GM15510 (cell line): ENCODE results near the gene TAS2R60.

Experiments
- POLR2A ChIP-seq: IDR thresholded peaks from 3 replicates; pipeline ENCODE4 v1.6.1; 2011; ENCODE audit warnings: borderline replicate concordance; ENCODE audit not compliant: insufficient read length; ENCODE audit errors: extremely low read depth

TAS2R60 gene

DNA sequence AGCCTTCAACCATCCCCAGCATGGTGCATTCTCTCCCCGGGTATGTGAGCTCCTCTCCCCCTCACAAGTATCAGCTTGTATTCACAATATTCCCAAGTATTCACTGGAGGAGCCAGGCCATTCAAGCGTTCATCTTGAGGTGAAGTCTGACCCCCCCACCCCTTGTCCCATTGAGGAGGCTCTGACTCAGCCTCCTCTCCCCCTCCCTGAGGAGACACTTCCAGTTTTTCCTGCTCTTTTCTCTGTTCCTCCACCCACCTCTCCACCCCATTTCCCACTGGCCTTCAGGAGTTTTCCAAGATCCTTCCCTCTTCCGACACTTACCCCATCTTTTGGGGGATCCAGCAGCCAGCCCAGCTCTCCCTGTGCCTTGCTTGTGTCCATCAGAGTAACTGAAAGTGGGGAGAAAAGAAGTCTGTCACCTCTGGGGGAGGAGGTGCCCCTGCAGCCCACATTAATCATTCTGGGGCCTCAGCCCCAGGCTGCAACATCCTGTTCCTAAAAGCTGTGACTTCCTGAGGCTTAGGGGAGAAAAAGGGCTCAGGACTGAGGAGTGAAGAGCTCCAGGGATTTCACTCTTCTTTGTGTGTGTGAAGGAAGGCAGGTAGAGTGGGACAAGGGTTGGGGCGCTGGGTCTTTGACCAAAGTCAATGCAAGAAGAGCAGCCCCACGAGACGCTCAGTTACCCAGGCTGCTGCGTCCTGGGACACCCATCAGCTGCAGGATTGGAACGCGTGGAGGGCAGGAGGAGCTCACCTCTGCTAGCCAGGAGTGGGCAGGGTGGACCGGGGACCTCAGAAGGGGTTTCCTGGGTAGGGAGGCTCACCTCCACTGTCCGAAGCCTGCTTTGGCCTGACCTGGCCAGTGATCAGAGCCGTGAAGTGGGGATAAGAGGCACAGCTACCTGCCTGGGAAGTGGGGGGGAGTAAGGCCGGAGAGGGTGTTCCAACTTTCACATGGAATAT, 35.7 kb upstream of the TAS2R60 start:
- no peak for TF ChIP-seq POLR2A

DNA sequence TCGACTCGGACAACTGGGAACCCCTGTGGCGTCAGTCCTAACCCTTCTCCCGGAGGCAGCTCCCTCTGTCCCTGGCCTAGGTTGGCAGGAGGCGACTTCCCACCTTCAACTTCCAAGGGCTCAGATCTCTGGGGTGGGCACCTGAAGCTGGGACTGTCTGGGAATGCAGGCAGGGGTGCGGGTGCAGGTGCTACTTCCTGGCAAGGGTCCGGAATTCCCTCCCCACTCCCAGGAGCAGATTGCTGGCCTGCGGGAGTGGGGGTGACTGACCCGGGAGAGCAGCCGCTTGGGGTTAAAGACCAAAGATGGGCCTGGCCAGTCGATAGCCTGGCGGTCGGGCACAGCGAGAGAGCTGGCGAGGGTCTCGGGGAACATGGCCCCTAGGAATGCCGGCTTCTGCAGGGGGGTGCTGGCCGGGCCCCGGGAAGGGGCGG, 35.0 kb upstream of the TAS2R60 start:
- TF ChIP-seq POLR2A = no peak

DNA sequence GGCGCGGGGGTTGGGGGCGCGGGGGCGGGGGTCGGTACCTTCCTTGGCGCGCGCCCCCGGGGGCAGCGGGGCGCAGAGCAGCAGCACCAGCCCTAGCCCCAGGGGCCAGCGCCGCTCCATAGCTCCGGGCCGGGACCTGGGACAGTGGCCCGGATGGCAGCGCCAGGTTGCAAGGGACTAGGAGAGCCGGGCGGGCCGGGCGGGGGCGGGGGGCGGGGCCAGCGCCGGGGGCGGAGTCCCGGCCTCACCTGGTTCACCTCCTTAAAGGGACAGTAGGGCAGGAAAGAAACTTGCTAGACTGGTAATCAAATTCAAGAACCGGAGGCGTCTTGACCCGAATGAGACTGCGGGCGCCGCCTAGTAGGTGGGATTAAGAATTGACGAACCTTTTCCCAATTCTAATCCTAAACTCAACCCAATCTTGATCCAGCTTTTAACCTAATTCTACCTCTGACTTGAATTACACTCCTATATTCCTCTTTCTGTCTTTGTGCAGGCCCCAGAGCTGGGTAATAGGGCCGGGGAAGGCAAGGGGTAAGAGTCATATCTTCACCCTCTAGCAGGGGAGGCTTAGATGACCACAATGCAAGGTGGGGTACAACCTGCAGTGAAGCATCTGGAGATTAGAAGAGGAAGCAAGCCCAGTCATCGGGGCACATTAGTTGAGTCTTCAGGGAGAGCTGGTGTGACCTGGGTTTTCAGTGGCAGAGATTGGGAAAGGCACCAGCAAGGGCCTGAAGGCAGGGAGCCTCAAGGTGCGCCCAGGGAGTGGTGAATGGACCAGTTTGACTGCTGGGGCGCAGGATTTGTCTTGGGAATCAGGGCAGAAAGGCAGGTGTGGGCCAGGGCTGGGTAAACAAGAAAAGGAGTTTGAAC, 34.3 kb upstream of the TAS2R60 start, which contains the start of gene EPHA1:
EPHA1 (minus strand) TSS at position 171 of the 876 bp plus-strand sequence; CDS start at position 120, 51 bp downstream.
- no peak for TF ChIP-seq POLR2A

DNA sequence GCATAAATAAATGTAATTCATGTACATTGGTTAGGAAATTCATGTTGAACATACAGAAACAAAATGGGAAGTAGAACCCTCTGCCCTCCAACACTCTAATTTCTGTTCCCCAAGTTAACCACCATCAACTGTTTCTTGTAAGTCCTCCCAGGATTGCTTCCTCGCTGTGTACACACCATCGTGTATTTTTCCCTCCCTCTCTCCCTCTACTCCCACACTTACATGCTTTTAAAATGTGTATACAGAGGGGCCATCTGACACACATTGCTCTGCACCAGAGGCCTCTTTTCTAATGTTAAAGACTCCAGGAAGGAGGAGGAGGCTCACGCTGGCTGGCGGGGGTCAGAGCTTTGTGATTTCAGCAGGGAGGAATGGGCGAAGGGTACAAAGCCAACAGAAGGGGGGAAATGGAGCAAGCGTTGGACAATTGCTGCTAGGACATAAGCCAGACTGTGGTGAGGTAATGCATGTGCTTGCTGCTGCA, 32.7 kb upstream of the TAS2R60 start:
- no peak for TF ChIP-seq POLR2A

DNA sequence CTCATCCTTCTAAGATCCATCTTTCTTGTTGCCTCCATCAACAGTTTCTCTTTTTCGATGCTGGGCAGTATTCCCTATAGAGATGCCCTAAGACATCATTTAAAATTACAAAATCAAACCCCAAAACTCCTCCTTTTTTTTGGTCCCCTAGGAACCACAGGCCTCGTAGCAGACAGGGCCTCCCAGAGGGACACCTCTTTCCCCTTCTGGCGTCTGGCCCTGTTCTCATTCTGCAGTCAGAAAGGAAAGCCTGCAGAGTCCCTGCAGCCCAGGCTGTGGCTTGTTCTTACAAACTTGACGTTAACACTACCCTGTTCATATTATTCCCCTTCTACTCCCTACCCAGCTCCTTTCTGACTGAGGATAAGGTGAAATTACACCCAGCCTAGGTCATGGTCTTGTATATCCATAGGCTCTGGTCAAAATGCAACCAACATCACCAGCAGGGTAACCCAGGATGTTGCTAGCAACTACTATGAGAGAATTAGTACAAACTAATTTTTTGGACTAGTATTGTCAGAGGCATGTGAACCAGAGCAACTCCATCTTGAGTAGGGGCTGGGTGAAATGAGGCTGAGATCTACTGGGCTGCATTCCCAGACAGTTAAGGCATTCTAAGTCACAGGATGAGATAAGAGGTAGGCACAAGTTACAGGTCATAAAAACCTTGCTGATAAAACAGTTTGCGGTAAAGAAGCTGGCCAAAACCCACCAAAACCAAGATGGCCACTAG, 31.1 kb upstream of the TAS2R60 start:
- TF ChIP-seq POLR2A = no peak

DNA sequence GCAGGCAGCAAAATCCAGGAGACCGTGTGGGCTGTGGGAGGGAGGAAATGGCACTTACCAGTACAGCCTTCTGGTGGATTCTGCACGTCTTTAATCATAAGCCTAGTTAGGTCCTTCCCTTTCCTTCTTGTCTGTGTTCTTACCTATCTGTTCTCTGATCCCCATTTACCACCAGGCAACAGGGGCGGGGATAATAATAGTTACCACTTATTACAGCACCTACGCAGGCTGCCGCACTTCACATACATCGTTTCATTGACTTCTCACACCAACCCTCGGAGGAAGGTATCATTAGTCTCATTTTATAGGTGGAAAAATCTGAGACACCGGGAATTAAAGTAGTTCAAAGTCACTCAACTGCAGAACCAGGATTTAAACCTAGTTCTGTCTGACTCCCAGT, 30.1 kb upstream of the TAS2R60 start:
- no peak for TF ChIP-seq POLR2A

DNA sequence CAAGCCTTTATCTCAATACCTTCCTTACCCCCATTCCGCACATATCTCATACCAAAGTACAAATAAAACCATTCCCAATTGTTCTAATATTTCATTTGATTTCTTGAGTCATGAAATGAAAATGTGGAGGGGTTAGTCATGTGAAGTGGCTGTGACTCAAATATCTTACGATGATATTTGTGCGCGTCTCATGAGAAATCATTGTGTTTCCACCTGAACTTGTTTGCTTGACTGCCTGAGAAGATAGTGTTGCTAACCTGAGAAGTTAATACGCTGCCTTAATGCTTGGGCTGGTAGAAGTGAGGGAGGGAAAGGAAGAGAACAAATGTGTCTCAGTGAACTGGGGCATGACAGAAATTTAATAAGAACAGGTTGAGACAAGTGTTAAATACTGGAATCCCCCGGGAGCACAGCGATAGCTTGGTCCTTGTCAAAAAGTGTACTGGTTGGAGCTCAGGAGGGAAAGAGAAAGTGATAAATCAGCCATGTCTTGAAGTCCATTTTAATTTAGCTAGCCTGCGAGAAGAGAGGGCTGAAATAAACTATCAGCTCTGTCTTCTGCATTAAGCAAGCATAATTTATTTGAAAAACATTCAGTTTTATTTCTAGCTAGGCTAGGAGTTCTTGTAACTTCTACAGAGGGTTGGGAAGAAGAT, 27.4 kb upstream of the TAS2R60 start:
- TF ChIP-seq POLR2A = no peak

DNA sequence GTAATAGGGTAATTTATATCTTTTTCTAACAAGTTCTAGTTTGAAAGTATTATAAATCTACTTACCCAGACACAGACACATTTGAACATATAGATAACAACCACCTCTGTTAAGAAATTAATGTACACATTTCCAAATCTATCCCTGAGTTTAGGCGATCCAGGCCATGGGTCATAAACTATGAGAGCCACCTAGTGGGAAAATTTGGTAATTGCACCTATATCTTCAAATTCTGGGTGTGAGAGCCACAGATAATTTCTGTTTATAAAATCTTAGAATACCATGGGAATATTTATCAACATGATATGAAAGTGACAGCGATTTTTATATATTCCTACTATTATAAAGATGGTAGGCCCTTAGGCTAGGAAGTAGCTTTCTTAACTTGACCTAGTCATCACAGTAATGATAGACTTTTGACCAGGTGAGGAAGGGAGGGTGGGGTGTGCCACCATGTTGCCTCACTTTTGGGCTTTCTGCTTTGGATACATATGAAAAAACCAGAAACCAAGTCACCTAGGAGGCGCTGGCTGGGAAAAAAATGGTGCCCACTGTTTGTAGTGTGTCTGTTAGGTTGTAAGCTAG, 26.6 kb upstream of the TAS2R60 start:
- no peak for TF ChIP-seq POLR2A

DNA sequence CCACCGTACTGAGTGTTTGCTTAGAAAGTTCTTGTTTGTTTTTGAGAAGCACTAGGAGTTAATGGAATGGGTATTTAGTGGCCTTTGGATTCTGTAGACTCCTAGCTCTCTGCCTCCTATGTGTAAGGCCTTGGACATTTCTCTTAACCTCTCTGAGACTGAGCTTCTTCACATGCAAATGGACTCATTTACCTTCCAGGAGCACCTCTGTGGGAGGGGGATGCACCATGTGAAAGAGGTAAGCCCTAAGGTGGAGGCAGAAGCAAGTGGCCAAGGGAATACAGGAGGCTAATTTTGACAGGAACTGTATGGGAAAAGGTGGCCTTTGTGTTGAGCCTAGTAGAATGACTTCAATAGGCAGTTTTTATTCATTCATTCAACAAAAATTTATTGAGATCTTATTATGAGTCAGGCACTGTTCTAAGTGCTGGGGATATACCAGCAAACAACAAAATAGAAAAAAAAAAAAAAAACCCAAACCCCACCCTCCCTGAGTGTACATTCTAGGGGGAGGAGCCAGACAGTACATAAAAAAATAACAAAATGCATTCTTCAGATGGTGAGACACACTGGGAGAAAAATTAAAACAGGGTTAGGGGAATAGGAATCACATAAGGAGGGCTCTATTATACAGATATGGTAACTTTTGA, 25.4 kb upstream of the TAS2R60 start:
- TF ChIP-seq POLR2A = no peak

DNA sequence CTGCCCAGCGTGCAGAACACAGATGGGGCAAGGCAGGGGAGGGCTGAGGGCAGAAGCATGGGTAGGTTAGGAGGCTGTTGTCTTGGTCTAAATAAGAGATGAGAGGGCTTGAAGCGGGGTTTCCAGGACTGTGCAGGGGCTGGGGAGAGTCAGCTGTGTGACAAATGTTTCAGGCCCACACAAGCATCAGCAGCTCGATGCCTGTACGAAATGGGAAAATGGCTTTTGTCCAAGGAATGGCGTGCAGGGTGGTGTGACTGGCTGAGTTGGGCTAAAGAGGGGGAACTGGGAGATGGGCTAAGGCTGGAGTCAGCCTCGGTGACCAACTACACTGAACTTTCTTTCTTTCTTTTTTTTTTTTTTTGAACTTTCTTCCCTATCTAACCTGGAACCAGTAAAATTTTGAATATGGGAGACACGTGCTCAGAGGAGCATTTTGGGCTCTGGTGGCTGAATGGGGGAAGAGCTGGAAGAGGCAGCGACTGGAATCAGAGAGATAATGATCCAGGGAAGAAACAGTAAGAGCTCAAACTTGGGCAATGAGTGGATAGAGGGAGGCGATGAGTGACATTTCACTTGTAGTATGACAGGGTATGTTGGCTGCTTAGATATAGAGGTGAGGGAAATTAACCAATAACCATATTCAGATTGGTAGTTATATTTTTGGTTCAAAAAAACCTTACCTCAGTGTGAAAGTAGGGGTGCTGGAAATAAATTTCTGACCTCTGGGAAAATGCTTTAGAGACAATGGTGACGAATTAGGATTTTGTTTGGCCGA, 24.4 kb upstream of the TAS2R60 start:
- TF ChIP-seq POLR2A = no peak

DNA sequence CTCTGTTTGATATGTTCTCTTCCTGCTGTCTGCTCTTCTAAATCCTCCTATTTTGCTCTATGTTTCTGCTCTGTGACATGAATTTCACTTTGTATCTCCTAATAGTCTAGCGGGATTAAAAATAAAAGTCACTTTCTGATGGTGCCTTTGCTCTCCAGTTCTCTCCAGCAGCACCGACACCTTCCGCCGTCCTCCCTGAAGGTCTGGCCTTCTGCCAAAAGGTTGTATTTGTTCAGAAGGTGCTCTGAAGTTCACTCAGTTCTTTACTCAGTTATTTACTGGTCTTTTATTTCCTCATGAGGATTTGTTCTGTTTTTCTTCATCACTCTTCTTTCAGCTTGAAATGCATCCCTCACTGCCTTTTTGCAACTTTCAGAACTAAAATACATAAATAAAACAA, 23.4 kb upstream of the TAS2R60 start:
- TF ChIP-seq POLR2A = no peak

DNA sequence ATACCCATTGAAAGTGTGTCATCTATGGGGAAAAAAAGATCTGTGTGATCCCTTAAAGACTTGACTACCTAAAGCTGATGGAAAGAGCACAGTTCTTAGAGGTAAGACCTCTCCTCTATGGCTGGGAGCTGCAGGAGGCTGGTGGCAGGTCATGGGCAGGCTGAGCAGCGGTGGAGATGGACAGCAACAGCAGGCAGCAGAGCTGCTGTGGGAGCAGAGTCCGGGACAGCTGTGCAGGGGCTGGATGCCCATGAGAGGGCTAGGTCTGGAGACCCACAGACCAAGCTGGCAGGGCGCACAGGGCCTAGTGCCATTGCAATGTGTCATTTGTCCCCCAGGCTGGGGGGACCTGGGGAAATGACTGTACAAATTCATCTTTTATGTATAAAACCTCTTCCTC, 21.2 kb upstream of the TAS2R60 start:
- no peak for TF ChIP-seq POLR2A

DNA sequence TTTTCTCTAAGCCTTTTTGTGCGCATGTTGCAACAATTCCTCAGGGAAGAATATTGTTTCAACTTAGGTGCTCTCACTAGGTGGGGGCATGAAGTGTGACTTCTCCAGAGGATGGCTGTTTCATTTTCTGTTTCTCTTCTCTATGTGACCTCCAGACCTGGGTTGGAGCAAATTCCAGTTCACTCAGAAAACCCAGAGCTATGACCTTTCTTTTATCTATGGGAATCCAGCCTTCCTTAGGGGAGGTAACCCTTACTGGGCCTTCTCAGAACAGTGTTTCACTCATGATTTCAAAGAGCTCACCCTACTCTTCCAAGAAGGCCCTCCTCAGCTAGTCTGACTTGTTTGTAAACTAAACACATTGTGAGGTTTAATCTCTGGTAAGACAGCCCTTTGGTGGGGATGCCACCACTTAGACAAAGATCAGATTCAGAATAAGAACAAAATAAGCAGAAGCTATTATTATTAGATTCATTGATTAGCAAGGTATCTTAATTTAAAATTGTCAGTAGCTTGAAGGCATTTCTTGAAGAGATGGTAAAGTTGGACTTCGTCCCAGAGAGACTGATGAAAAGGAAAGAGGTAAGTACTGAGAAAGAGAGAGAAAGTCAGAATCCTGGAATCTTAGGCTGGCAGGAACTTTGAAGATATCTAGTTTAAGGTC, 16.6 kb upstream of the TAS2R60 start:
- no peak for TF ChIP-seq POLR2A
